A673 (cell line): ENCODE measurements around the gene IL24. TPM values are rescaled to one million over a fixed set of nuclear protein-coding genes. Genes with fewer than 3 reads are reported as not detected.

Experiments used
- BruUV-seq: library from RNA; stranded (reverse); fragments of 400-500 nt; replicated peaks from 2 replicates; lab custom pipeline; 2021; lab: Mats Ljungman, UMichigan
- CTCF ChIA-PET: fragments of 300-600 bp; sonication (Branson Sonifier 250); formaldehyde crosslinking; loops from one replicate; lab custom pipeline; 2022; ENCODE audit warnings: antibody characterized with exemption; lab: Charles Lee
- POLR2A ChIA-PET: fragments of 300-600 bp; sonication (Branson Sonifier 250); formaldehyde crosslinking; loops from one replicate; lab custom pipeline; 2022; ENCODE audit warnings: antibody characterized with exemption; ENCODE audit not compliant: low non-redundant PET; lab: Charles Lee
- DNase-seq: peaks from one replicate; pipeline ENCODE4 v3.0.0-alpha.2; 2015; ENCODE audit warnings: low spot score
- H3K27ac ChIP-seq: fragments of 200-600 bp; sonication (generic); 2 replicates; pipeline ENCODE4 v1.5.1; 2016; ENCODE audit warnings: mixed run types, low read depth, mild to moderate bottlenecking, mixed read lengths, antibody characterized with exemption, low read length; ENCODE audit not compliant: poor library complexity, severe bottlenecking
- H3K27me3 ChIP-seq: fragments of 200-600 bp; sonication (generic); replicated peaks from 2 replicates; pipeline ENCODE4 v1.6.1; 2017; ENCODE audit warnings: mixed run types, low read depth, mild to moderate bottlenecking, mixed read lengths, antibody characterized with exemption, low read length; ENCODE audit not compliant: insufficient read depth, poor library complexity
- H3K36me3 ChIP-seq: fragments of 200-600 bp; sonication (generic); 2 replicates; pipeline ENCODE4 v1.6.1; 2016; ENCODE audit warnings: mixed run types, mild to moderate bottlenecking, mixed read lengths, antibody characterized with exemption, low read length; ENCODE audit not compliant: insufficient read depth, poor library complexity, severe bottlenecking
- H3K4me1 ChIP-seq: fragments of 200-600 bp; sonication (generic); 2 replicates; pipeline ENCODE4 v1.6.1; 2017; ENCODE audit warnings: mixed run types, mild to moderate bottlenecking, mixed read lengths, antibody characterized with exemption, low read length; ENCODE audit not compliant: insufficient read depth, poor library complexity, severe bottlenecking
- H3K4me3 ChIP-seq: fragments of 200-600 bp; sonication (generic); 2 replicates; pipeline ENCODE4 v1.5.1; 2016; ENCODE audit warnings: low read depth, mixed run types, mild to moderate bottlenecking, mixed read lengths, low read length; ENCODE audit not compliant: poor library complexity, severe bottlenecking
- H3K9me3 ChIP-seq: fragments of 200-600 bp; sonication (generic); 2 replicates; pipeline ENCODE4 v1.6.1; 2016; ENCODE audit warnings: mixed run types, low read depth, mild to moderate bottlenecking, mixed read lengths, antibody characterized with exemption, low read length; ENCODE audit not compliant: poor library complexity, severe bottlenecking
- EZH2 ChIP-seq: fragments of 200-600 bp; sonication (generic); IDR thresholded peaks from 2 replicates; pipeline ENCODE4 v1.6.1; 2017; ENCODE audit warnings: borderline replicate concordance, low read depth, mild to moderate bottlenecking, mixed read lengths, antibody characterized with exemption, low read length; ENCODE audit not compliant: poor library complexity, severe bottlenecking
- intact Hi-C: fragments of 100-400 bp; cut with micrococcal nuclease; formaldehyde crosslinking; loops from one replicate; pipeline ENCODE4 v1.10.0; 2022; ENCODE audit not compliant: unreplicated experiment
- total RNA-seq: library from RNA; stranded (reverse); gene quantifications from 2 replicates; pipeline ENCODE4 v1.2.3, GENCODE V29; 2021
- TF ChIP-seq, protein P1 (sequence below): fragments of 300-800, 200-600 bp; sonication (generic); conservative IDR thresholded peaks from 2 replicates; pipeline ENCODE4 v1.5.1; 2017; ENCODE audit warnings: low read depth, mild to moderate bottlenecking, antibody characterized with exemption, low read length, moderate library complexity, mixed read lengths

Gene IL24
- total RNA-seq, 1 experiment from 2014 or later: not detected

DNA sequence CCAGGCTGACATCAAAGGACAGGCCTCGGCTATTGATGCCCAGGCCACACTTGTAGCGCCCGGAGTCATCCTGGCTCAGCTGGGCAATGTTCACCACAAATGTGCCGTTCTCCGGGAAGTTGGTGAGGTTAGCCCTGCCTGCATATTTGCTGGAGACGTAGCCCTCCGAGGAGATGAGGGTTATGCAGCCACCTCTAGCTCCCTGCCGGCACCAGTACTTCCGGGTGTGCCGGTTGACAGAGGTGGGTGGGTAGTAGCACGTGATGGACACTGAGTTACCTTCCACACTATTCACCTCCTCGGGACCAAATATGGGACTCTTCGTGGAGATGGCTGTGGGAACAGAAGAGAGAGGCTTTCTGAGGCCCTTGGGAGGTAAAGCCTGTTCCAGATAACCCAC is 41.9 kb downstream of the IL24 start:
- CTCF ChIA-PET: no interaction called here
- Histone ChIP-seq H3K27ac (no peak overlapping the region), H3K4me3 (no peak overlapping the region), H3K9me3 (no peaks in the 10 kb centered on the region), H3K36me3 (no peaks in the 10 kb centered on the region), H3K27me3 (peaks cover 24% of the 10 kb centered on the region), H3K4me1 (no peaks in the 10 kb centered on the region)
- no peak for TF ChIP-seq EZH2
- TF ChIP-seq, protein P1, sequence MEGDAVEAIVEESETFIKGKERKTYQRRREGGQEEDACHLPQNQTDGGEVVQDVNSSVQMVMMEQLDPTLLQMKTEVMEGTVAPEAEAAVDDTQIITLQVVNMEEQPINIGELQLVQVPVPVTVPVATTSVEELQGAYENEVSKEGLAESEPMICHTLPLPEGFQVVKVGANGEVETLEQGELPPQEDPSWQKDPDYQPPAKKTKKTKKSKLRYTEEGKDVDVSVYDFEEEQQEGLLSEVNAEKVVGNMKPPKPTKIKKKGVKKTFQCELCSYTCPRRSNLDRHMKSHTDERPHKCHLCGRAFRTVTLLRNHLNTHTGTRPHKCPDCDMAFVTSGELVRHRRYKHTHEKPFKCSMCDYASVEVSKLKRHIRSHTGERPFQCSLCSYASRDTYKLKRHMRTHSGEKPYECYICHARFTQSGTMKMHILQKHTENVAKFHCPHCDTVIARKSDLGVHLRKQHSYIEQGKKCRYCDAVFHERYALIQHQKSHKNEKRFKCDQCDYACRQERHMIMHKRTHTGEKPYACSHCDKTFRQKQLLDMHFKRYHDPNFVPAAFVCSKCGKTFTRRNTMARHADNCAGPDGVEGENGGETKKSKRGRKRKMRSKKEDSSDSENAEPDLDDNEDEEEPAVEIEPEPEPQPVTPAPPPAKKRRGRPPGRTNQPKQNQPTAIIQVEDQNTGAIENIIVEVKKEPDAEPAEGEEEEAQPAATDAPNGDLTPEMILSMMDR: no peak
- no TSS peak for BruUV-seq
- POLR2A ChIA-PET: no interaction called here
- intact Hi-C loops: no loop called here
- no peak for DNase-seq

GRCh38 chr1:206939841-206940587 is 42.8 kb downstream of the IL24 start:
- intact Hi-C loops: no loop called here
- CTCF ChIA-PET: no interaction called here
- Histone ChIP-seq H3K27me3 (peaks cover 32% of the 10 kb centered on the region), H3K36me3 (no peaks in the 10 kb centered on the region), H3K27ac (no peak overlapping the region), H3K9me3 (no peaks in the 10 kb centered on the region), H3K4me1 (no peaks in the 10 kb centered on the region), H3K4me3 (no peak overlapping the region)
- BruUV-seq: no TSS peak
- POLR2A ChIA-PET: no interaction called here
- no peak for DNase-seq
- no peak for TF ChIP-seq EZH2
- TF ChIP-seq, protein P1: no peak

- H3K36me3 ChIP-seq: no peaks in the 10 kb centered on the region
- H3K9me3 ChIP-seq: no peaks in the 10 kb centered on the region
- ChIA-PET CTCF (no interaction called here), POLR2A (no interaction called here)
- H3K27ac ChIP-seq: no peak overlapping the region
- TF ChIP-seq EZH2: no peak
- TF ChIP-seq, protein P1: no peak
- H3K4me1 ChIP-seq: no peaks in the 10 kb centered on the region
- BruUV-seq: no TSS peak
- DNase-seq: no peak
- intact Hi-C loops: no loop called here
- H3K27me3 ChIP-seq: peaks cover 38% of the 10 kb centered on the region
- H3K4me3 ChIP-seq: no peak overlapping the region
These were observed 43.3 kb downstream of the IL24 start for GRCh38 chr1:206940588-206940936.
